GM12878 (cell line): ENCODE data around the gene MAST1. TPM values are rescaled to one million over a fixed set of nuclear protein-coding genes. Genes with fewer than 3 reads are reported as not detected.
A peak's percentile ranks its signal among the peaks of the same experiment; 100 is the strongest.

Experiments used
- ATAC-seq: fragments of 200-7000 bp; cut with Tn5 transposase; 3 replicates; pipeline ENCODE4 v1.9.1; 2020; ENCODE audit warnings: mild to moderate bottlenecking, moderate library complexity
- BruUV-seq: library from RNA; stranded (reverse); fragments of 400-500 nt; replicated peaks from 2 replicates; lab custom pipeline; 2021; lab: Mats Ljungman, UMichigan
- CTCF ChIA-PET: fragments of 300-600 bp; sonication (Branson Sonifier 250); formaldehyde crosslinking; extraction: SDS; loops from one replicate; lab custom pipeline; 2021; ENCODE audit warnings: inconsistent platforms; lab: Yijun Ruan, JAX
- POLR2A ChIA-PET: fragments of 350-600 bp; formaldehyde crosslinking; extraction: SDS; loops from one replicate; lab custom pipeline; 2021; ENCODE audit warnings: inconsistent platforms; lab: Charles Lee
- RAD21 ChIA-PET: fragments of 300-600 bp; sonication (Branson Sonifier 250); formaldehyde crosslinking; loops from one replicate; lab custom pipeline; 2023; ENCODE audit warnings: antibody characterized with exemption; ENCODE audit not compliant: unreplicated experiment; lab: Charles Lee
- SMC1A ChIA-PET: fragments of 300-600 bp; sonication (Branson Sonifier 250); formaldehyde crosslinking; loops from one replicate; lab custom pipeline; 2023; ENCODE audit not compliant: unreplicated experiment, uncharacterized antibody; lab: Charles Lee
- DNase-seq: peaks from one replicate; pipeline ENCODE4 v3.0.0-alpha.2; 2011; ENCODE audit warnings: low read depth, low spot score
- FAIRE-seq: peaks from 3 replicates; lab custom pipeline; 2011; peaks lifted over from hg19 to GRCh38; lab: Jason Lieb, UNC
- H2AFZ ChIP-seq: 2 replicates; pipeline ENCODE4 v1.6.0; 2011; ENCODE audit warnings: low read depth, low read length, control low read depth; ENCODE audit not compliant: control insufficient read depth
- H3K27ac ChIP-seq: 2 replicates; pipeline ENCODE4 v1.5.1; 2011; ENCODE audit warnings: control low read depth; ENCODE audit not compliant: control insufficient read depth, insufficient read depth
- H3K27me3 ChIP-seq, 2 experiments: replicated peaks in 1 of 2; 2 replicates each; pipeline versions ENCODE4 v1.6.0 to v1.6.1; 2011; ENCODE audit warnings: low read length in 1 of 2; ENCODE audit not compliant: control insufficient read depth in 2 of 2, insufficient read depth in 2 of 2
- H3K36me3 ChIP-seq, 2 experiments: 2 replicates each; pipeline ENCODE4 v1.5.1; 2011; ENCODE audit warnings: low read length in 1 of 2; ENCODE audit not compliant: control insufficient read depth in 2 of 2, insufficient read depth in 2 of 2
- H3K4me1 ChIP-seq: 2 replicates; pipeline ENCODE4 v1.6.1; 2011; ENCODE audit warnings: mild to moderate bottlenecking, low read length, moderate library complexity, mixed read lengths; ENCODE audit not compliant: control insufficient read depth, insufficient read depth
- H3K4me2 ChIP-seq: 2 replicates; pipeline ENCODE4 v1.6.0; 2011; ENCODE audit warnings: control low read depth; ENCODE audit not compliant: control insufficient read depth, insufficient read depth
- H3K4me3 ChIP-seq: fragments of 200-600 bp; sonication (generic); 2 replicates; pipeline ENCODE4 v1.5.1; 2016
- H3K79me2 ChIP-seq: 2 replicates; pipeline ENCODE4 v1.6.0; 2011; ENCODE audit warnings: low read length; ENCODE audit not compliant: control insufficient read depth, insufficient read depth
- H3K9ac ChIP-seq: 2 replicates; pipeline ENCODE4 v1.8.0; 2011; ENCODE audit warnings: low read length, control low read depth, mixed read lengths; ENCODE audit not compliant: control insufficient read depth, insufficient read depth
- H3K9me3 ChIP-seq: replicated peaks from 3 replicates; pipeline ENCODE4 v1.5.1; 2011; ENCODE audit warnings: mild to moderate bottlenecking, low read length; ENCODE audit not compliant: control insufficient read depth, insufficient read depth
- H4K20me1 ChIP-seq: 2 replicates; pipeline ENCODE4 v1.6.0; 2011; ENCODE audit not compliant: control insufficient read depth, insufficient read depth
- BHLHE40 ChIP-seq, 2 experiments: fragments of 450-650 bp in 1 of 2; IDR thresholded peaks; 2 replicates each; pipeline ENCODE4 v1.6.1; 2011 to 2017; ENCODE audit warnings: low read depth in 2 of 2, borderline replicate concordance in 1 of 2, improper control_type of control experiment in 1 of 2, low read length in 1 of 2, mild to moderate bottlenecking in 1 of 2
- CEBPB ChIP-seq, 2 experiments: fragments of 150-350 bp in 1 of 2; IDR thresholded peaks; 2 replicates each; pipeline ENCODE4 v1.6.1; 2012 to 2014; ENCODE audit warnings: low read depth in 2 of 2, low read length in 2 of 2, borderline replicate concordance in 1 of 2, inconsistent platforms in 1 of 2
- CHD4 ChIP-seq: fragments of 200-600 bp; sonication (generic); IDR thresholded peaks from 2 replicates; pipeline ENCODE4 v1.6.1; 2016; ENCODE audit warnings: mild to moderate bottlenecking
- EED ChIP-seq: sonication (generic); IDR thresholded peaks from 2 replicates; pipeline ENCODE4 v1.6.1; 2016; ENCODE audit warnings: antibody characterized with exemption, low read depth
- GATAD2B ChIP-seq: fragments of 450-650 bp; conservative IDR thresholded peaks from 2 replicates; pipeline ENCODE4 v1.6.1; 2017; ENCODE audit warnings: low read depth, mild to moderate bottlenecking, moderate library complexity
- KLF5 ChIP-seq: fragments of 450-650 bp; IDR thresholded peaks from 2 replicates; pipeline ENCODE4 v1.6.1; 2014; ENCODE audit warnings: mild to moderate bottlenecking; ENCODE audit not compliant: partially characterized antibody
- NFYA ChIP-seq: IDR thresholded peaks from 2 replicates; pipeline ENCODE4 v1.6.1; 2011; ENCODE audit warnings: low read depth, mild to moderate bottlenecking, low read length, improper control_type of control experiment, borderline replicate concordance
- PML ChIP-seq: IDR thresholded peaks from 2 replicates; pipeline ENCODE4 v1.6.1; 2012; ENCODE audit warnings: low read length, inconsistent platforms
- RBBP5 ChIP-seq: fragments of 200-600 bp; sonication (generic); conservative IDR thresholded peaks from 2 replicates; pipeline ENCODE4 v1.6.1; 2016
- ZNF207 ChIP-seq: fragments of 450-650 bp; IDR thresholded peaks from 2 replicates; pipeline ENCODE4 v1.6.1; 2014; ENCODE audit warnings: antibody characterized with exemption, mild to moderate bottlenecking, borderline replicate concordance
- WGBS: methylation state at CpG from one replicate; pipeline ENCODE4 v1.1.6; 2016; ENCODE audit warnings: low lambda C conversion rate; ENCODE audit not compliant: insufficient replicate concordance, insufficient coverage; ENCODE audit errors: missing lambda C conversion rate; 5-methylcytosine and 5-hydroxymethylcytosine counted together
- in situ Hi-C: fragments of 300-500 bp; cut with MboI; formaldehyde crosslinking; loops from 9 replicates; pipeline ENCODE4 v1.14.3; 2018; ENCODE audit warnings: mixed read lengths
- intact Hi-C: fragments of 100-400 bp; cut with micrococcal nuclease; formaldehyde crosslinking; loops from one replicate; pipeline ENCODE4 v1.14.2; 2022; ENCODE audit not compliant: unreplicated experiment
- polyA plus RNA-seq, 11 experiments: library from polyadenylated mRNA; depleted of rRNA in 4 of 11; unstranded in 6 of 11; stranded (reverse) in 5 of 11; fragments of >200 nt; fragmentation: Nextera tagmentation in 4 of 11; fragmentation: Illumina TruSeq in 1 of 11; extraction: Ambion mirVana in 4 of 11; extraction: Trizol in 1 of 11; gene quantifications; 1 replicate in 1 of 11; 2 replicates in 10 of 11; pipeline versions ENCODE4 v1.2.1 to v1.2.3, GENCODE V29; 2011 to 2016; ENCODE audit warnings: inconsistent platforms in 2 of 11, missing spikeins in 2 of 11, low read depth in 1 of 11
- total RNA-seq, 4 experiments: library from RNA; depleted of rRNA in 3 of 4; stranded (reverse); fragments of >200 nt in 3 of 4; fragmentation: Illumina TruSeq in 1 of 4; extraction: Trizol in 1 of 4; gene quantifications; 2 replicates each; pipeline versions ENCODE4 v1.2.1 to v1.2.3, GENCODE V29; 2013 to 2021
- TF ChIP-seq, protein P1 (sequence below): fragments of 450-650 bp; IDR thresholded peaks from 2 replicates; pipeline ENCODE4 v1.6.1; 2017; ENCODE audit warnings: mild to moderate bottlenecking, low read depth, inconsistent platforms; ENCODE audit not compliant: poor library complexity, severe bottlenecking
- TF ChIP-seq, protein P2 (sequence below): fragments of 450-650 bp; formaldehyde crosslinking; IDR thresholded peaks from 2 replicates; pipeline ENCODE4 v1.4.0; 2020; ENCODE audit warnings: mild to moderate bottlenecking, moderate library complexity

Gene MAST1
- total and polyA plus RNA-seq, 10 of the 15 experiments (the other 5 are each of a cell fraction or from before 2014, with no cell fraction given), result 0.08 to 0.79 (median 0.44) TPM; not detected in 1

DNA sequence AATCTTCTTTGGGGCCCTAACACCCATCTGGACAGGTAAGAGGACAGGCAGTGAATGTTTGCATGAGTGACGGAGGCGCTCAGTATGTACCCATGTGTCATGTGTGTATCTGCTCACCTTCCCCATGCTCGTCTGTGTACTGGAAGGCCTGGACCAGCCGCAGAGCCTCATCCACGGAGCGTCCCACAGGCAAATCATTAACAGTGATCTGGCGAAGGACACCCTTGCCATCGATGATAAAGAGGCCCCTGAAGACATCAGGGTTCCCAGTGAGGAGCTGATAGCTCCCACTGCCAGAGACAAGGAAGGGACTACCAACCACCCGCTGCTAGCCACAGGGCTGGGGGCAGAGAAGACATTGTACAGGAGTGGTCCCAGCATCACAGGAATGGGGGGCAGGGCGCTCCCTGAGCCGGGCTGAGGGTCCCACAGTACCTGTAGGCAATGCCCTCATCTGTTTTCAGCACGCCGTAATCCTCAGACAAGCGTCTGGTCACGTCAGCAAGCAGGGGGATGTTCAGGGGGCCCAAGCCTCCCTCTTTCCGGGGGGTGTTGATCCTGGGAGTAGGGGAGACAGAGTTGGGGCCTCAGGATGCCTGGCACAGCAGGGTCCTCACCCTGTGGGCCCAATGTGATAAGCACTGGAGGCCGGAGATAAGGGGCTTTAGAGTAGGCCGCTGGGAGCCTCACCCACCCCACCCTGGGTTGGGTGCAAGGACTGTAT lies 38.4 kb upstream of the MAST1 start:
- RAD21 ChIA-PET, result interaction anchor here (1.0 to 11.4 kb wide), 4 partner anchors 23 to 91 kb away, joined by 3 to 303 read pairs (median 9); partner anchors contain the start of genes GCDH and HOOK2
- no peak for FAIRE-seq

More for the DNA sequence above, 38.4 kb upstream of the MAST1 start:
- no peak for ATAC-seq
- CTCF ChIA-PET, result interaction anchor here (1.0 to 12.9 kb wide), 4 partner anchors 22 to 63 kb away, joined by 3 to 537 read pairs (median 217); partner anchors contain the start of genes GET3 and HOOK2
- H3K79me2 ChIP-seq, result peaks cover 13% of the 10 kb centered on the region
- H3K27me3 ChIP-seq, result no peaks in the 10 kb centered on the region
- H3K36me3 ChIP-seq, result peaks cover 0 to 1% of the 10 kb centered on the region in 2 experiments; a peak in 2 of 4 replicates
- BruUV-seq, result no TSS peak
- H3K4me1 ChIP-seq, result peaks cover 23% of the 10 kb centered on the region
- no peak overlapping the region for H3K27ac ChIP-seq
- peak overlapping the region; percentile 98 for H3K4me2 ChIP-seq
- no peak overlapping the region for H3K4me3 ChIP-seq
- POLR2A ChIA-PET, result interaction anchor here (0.9 to 2.2 kb wide), 5 partner anchors 8 to 79 kb away, joined by 3 to 9 read pairs (median 6); partner anchors contain the start of gene JUNB
- SMC1A ChIA-PET, result interaction anchor here (0.9 to 11.5 kb wide), 3 partner anchors 20 to 37 kb away, joined by 3 to 240 read pairs (median 4); no protein-coding TSS in a partner anchor
- no peak for TF ChIP-seq CHD4
- TF ChIP-seq, protein P1, sequence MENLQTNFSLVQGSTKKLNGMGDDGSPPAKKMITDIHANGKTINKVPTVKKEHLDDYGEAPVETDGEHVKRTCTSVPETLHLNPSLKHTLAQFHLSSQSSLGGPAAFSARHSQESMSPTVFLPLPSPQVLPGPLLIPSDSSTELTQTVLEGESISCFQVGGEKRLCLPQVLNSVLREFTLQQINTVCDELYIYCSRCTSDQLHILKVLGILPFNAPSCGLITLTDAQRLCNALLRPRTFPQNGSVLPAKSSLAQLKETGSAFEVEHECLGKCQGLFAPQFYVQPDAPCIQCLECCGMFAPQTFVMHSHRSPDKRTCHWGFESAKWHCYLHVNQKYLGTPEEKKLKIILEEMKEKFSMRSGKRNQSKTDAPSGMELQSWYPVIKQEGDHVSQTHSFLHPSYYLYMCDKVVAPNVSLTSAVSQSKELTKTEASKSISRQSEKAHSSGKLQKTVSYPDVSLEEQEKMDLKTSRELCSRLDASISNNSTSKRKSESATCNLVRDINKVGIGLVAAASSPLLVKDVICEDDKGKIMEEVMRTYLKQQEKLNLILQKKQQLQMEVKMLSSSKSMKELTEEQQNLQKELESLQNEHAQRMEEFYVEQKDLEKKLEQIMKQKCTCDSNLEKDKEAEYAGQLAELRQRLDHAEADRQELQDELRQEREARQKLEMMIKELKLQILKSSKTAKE, result no peak
- no peak for TF ChIP-seq RBBP5
- no peak for TF ChIP-seq CEBPB (IDR thresholded peaks at IDR 0.05; ENCODE audit: borderline replicate concordance in 1 of 2, low read depth in 2 of 2, low read length in 2 of 2)
- no peak for TF ChIP-seq PML
- TF ChIP-seq NFYA, result no peak
- TF ChIP-seq ZNF207, result no peak
- TF ChIP-seq, protein P2, sequence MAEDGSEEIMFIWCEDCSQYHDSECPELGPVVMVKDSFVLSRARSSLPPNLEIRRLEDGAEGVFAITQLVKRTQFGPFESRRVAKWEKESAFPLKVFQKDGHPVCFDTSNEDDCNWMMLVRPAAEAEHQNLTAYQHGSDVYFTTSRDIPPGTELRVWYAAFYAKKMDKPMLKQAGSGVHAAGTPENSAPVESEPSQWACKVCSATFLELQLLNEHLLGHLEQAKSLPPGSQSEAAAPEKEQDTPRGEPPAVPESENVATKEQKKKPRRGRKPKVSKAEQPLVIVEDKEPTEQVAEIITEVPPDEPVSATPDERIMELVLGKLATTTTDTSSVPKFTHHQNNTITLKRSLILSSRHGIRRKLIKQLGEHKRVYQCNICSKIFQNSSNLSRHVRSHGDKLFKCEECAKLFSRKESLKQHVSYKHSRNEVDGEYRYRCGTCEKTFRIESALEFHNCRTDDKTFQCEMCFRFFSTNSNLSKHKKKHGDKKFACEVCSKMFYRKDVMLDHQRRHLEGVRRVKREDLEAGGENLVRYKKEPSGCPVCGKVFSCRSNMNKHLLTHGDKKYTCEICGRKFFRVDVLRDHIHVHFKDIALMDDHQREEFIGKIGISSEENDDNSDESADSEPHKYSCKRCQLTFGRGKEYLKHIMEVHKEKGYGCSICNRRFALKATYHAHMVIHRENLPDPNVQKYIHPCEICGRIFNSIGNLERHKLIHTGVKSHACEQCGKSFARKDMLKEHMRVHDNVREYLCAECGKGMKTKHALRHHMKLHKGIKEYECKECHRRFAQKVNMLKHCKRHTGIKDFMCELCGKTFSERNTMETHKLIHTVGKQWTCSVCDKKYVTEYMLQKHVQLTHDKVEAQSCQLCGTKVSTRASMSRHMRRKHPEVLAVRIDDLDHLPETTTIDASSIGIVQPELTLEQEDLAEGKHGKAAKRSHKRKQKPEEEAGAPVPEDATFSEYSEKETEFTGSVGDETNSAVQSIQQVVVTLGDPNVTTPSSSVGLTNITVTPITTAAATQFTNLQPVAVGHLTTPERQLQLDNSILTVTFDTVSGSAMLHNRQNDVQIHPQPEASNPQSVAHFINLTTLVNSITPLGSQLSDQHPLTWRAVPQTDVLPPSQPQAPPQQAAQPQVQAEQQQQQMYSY (CRISPR knock-in tag), result no peak
- no peak for TF ChIP-seq EED
- TF ChIP-seq BHLHE40 (IDR thresholded peaks at IDR 0.05; ENCODE audit: borderline replicate concordance in 1 of 2, low read depth in 2 of 2, low read length in 1 of 2), result no peak
- no peak for TF ChIP-seq KLF5
- TF ChIP-seq GATAD2B, result no peak
- H3K9ac ChIP-seq, result no peak overlapping the region
- DNase-seq, result no peak
- no peaks in the 10 kb centered on the region for H4K20me1 ChIP-seq
- H3K9me3 ChIP-seq, result no peaks in the 10 kb centered on the region
- no peak overlapping the region for H2AFZ ChIP-seq
- 68% methylated on average over 18 of the region's 18 CpGs for WGBS
- in situ Hi-C loops, result loop anchor here (5.0 kb wide), 1 partner anchor 38 kb away; no protein-coding TSS in a partner anchor
- intact Hi-C loops, result no loop called here
